Fibroblast of mammary gland (primary cell): ENCODE measurements around the gene VPS37D.
"Not testable (repeated sequence)": the region's sequence is repeated elsewhere in the genome, so short reads cannot be mapped to it uniquely, and the experiment has no call there.

Experiments
- DNase-seq: peaks from one replicate; pipeline ENCODE4 v3.0.0-alpha.2; 2010; ENCODE audit warnings: low read depth
- H3K4me3 ChIP-seq: 2 replicates; pipeline ENCODE4 v1.5.1; 2011; ENCODE audit warnings: low read depth, mild to moderate bottlenecking, low read length, moderate library complexity; ENCODE audit not compliant: control insufficient read depth
- CTCF ChIP-seq: conservative IDR thresholded peaks from 2 replicates; pipeline ENCODE4 v1.5.1; 2011; ENCODE audit warnings: low read depth, low read length, inconsistent platforms; ENCODE audit not compliant: control insufficient read depth, insufficient read depth

Gene VPS37D

GRCh38 chr7:73667344-73668102 lies at the start of gene VPS37D:
VPS37D (plus strand) TSS chr7:73667831; CDS start chr7:73667959, 128 bp downstream.
- peak; percentile 74 for DNase-seq
- TF ChIP-seq CTCF: no peak
- H3K4me3 ChIP-seq: peak within 1 kb of the TSS; percentile 52

- TF ChIP-seq CTCF: no peak
- no peak overlapping the region for H3K4me3 ChIP-seq
- no peak for DNase-seq
Observed at GRCh38 chr7:73618538-73618937, 49.1 kb upstream of the VPS37D start.

GRCh38 chr7:73619394-73619793 lies 48.2 kb upstream of the VPS37D start:
- not testable (repeated sequence) for DNase-seq, H3K4me3 ChIP-seq

DNA sequence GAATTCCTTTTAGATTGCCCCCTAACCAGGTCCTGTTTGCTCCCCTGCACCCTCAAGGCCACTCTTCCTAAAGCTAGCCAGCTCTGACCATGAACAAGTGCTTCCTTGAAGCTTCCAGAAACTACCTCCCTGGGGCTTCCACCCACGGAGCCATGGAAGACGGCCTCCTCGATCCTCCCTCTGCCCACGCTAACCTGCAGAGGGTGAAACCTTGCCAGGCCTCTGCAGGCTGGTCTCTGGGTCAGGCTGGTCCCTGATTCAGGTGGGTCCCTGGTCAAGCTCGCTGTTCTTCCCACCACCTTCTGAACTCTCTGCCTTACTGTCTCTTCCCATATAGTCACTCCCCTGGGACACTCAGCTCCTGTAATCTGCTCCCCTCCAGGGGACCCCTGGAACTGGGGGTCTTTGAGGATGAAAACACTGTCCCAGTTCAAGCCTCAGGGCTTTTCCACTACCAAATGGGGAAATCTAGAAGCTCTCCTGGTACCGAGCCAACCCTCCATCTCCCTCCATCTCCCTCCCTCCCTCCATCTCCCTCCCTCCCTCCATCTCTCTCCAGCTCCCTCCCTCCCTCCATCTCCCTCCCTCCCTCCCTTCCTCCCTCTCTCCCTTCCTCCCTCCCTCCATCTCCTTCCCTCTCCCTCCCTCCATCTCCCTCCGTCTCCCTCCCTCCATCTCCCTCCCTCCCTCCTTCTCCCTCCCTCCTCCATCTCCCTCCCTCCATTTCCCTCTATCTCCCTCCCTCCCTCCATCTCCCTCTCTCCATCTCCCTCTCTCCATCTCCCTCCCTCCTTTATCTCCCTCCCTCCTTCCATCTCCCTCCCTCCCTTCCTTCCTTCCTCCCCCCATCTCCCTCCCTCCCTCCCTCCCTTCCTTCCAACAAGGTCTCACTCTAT lies 46.2 kb upstream of the VPS37D start:
- H3K4me3 ChIP-seq: no peak overlapping the region
- no peak for DNase-seq
- TF ChIP-seq CTCF: no peak

- H3K4me3 ChIP-seq: no peak overlapping the region
- TF ChIP-seq CTCF: no peak
- no peak for DNase-seq
Observed at GRCh38 chr7:73622527-73622908, 45.1 kb upstream of the VPS37D start.

GRCh38 chr7:73622909-73623797 lies 44.5 kb upstream of the VPS37D start:
- no peak overlapping the region for H3K4me3 ChIP-seq
- no peak for TF ChIP-seq CTCF
- DNase-seq: peak; percentile 16
